GM12892 (cell line): ENCODE results near the gene LSM7.

Experiments
- POLR2A ChIP-seq: IDR thresholded peaks from 2 replicates; pipeline ENCODE4 v1.6.1; 2011; ENCODE audit warnings: low read depth, low read length, control low read depth
- POLR2AphosphoS5 ChIP-seq: IDR thresholded peaks from 2 replicates; pipeline ENCODE4 v1.6.1; 2011; ENCODE audit warnings: low read depth, low read length, control low read depth

DNA sequence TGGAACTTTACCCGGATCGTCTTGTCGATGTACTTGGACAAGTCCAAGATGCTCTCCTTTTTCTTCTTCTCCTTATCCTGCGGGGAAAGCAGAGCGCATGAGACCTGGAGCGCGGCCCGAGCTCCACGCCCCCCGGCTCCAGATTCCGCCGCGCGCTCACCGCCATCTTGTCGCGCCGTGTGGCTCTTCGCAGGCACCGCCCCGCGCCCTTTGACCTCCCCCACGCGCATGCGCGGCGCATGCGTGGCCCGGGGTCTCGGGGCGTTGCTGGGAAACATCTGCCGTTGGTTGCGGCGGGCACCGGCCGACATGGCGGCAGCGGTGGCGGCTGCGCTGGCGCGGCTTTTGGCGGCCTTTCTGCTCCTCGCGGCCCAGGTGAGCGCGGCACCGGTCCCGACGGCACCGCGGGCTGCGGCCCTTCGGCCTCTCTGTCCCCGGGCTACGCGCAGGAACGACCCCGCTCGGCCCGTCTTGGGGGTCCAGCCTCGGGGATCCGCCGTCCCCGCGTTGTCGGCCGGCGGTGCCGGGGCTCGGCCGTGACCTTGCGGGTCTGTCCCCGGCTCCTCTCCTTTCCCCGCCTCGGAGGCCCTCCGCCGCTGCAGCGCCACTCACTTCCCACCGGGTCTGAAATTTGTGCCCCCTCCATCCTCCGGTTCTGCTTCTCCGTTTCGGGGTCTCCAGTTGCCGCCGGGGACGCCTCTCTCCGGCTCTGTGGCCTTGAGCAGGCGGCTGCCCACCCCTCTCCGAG is at the start of gene LSM7, which contains the start of gene SPPL2B:
- TF ChIP-seq POLR2A (peak; percentile 91), POLR2AphosphoS5 (peak; percentile 85)
